Chondrocyte (in vitro differentiated cells): ENCODE data around the gene CCDC112. TPM values are rescaled to one million over a fixed set of nuclear protein-coding genes. Genes with fewer than 3 reads are reported as not detected.

Source experiments
- DNase-seq: peaks from one replicate; pipeline ENCODE4 v3.0.0; 2021; ENCODE audit warnings: mixed read lengths, low spot score
- H3K27ac Mint-ChIP-seq: one replicate; pipeline ENCODE4 v1.8.0; 2021; ENCODE audit warnings: mild to moderate bottlenecking, moderate library complexity, mixed read lengths; ENCODE audit not compliant: unreplicated experiment
- H3K27me3 Mint-ChIP-seq: 2 replicates; pipeline ENCODE4 v1.8.0; 2021; ENCODE audit warnings: low read depth, mixed read lengths
- H3K36me3 Mint-ChIP-seq: 2 replicates; pipeline ENCODE4 v1.8.0; 2021; ENCODE audit warnings: low read depth, mixed read lengths
- H3K4me1 Mint-ChIP-seq: 2 replicates; pipeline ENCODE4 v1.8.0; 2021; ENCODE audit warnings: low read depth, mild to moderate bottlenecking, mixed read lengths
- H3K4me3 Mint-ChIP-seq: one replicate; pipeline ENCODE4 v1.8.0; 2021; ENCODE audit warnings: mild to moderate bottlenecking, moderate library complexity, mixed read lengths; ENCODE audit not compliant: unreplicated experiment
- H3K9me3 Mint-ChIP-seq: 2 replicates; pipeline ENCODE4 v1.8.0; 2021; ENCODE audit warnings: low read depth, mixed read lengths
- CTCF ChIP-seq: fragments of 200-600 bp; sonication (generic); IDR thresholded peaks from 2 replicates; pipeline ENCODE4 v1.5.0; 2021; ENCODE audit warnings: antibody characterized with exemption, mild to moderate bottlenecking, moderate library complexity
- total RNA-seq: library from RNA; stranded (reverse); gene quantifications from 3 replicates; pipeline ENCODE4 v1.2.1, GENCODE V29; 2021

The CCDC112 gene
- total RNA-seq, 1 donor from 2014 or later: 9.2 TPM

GRCh38 chr5:115319007-115319406 is 22.6 kb upstream of the CCDC112 start:
- Mint-ChIP-seq H3K27ac (no peak overlapping the region), H3K4me1 (no peaks in the 10 kb centered on the region), H3K27me3 (peaks cover 30% of the 10 kb centered on the region), H3K9me3 (peaks cover 6% of the 10 kb centered on the region), H3K36me3 (no peaks in the 10 kb centered on the region), H3K4me3 (no peak overlapping the region)
- DNase-seq: no peak
- TF ChIP-seq CTCF: no peak

DNA sequence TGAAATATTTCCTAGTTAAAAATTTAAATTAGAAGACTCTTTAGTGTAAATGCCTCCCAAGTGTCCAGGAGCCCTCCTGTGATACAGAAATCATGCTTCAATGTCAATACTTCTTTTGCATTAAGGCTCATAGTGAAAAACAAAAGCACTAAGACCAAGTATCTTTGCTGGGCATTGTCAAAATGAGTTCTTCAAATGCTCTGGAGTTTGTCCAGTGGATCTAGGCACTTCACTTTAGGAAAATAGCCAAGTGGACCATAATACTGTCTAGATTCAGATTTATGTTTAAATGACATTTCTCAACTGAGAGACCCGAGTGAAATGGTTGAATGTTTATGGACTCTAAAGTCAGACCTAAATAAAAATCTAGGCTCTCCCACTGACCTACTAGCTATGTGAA is 21.3 kb upstream of the CCDC112 start:
- Mint-ChIP-seq H3K27ac (no peak overlapping the region), H3K4me3 (no peak overlapping the region), H3K4me1 (no peaks in the 10 kb centered on the region), H3K9me3 (peaks cover 2% of the 10 kb centered on the region), H3K36me3 (no peaks in the 10 kb centered on the region), H3K27me3 (peaks cover 29% of the 10 kb centered on the region)
- DNase-seq: no peak
- no peak for TF ChIP-seq CTCF

GRCh38 chr5:115317320-115317719 is 20.9 kb upstream of the CCDC112 start:
- H3K27ac Mint-ChIP-seq: no peak overlapping the region
- no peak for TF ChIP-seq CTCF
- no peaks in the 10 kb centered on the region for H3K9me3 Mint-ChIP-seq
- H3K4me1 Mint-ChIP-seq: no peaks in the 10 kb centered on the region
- H3K27me3 Mint-ChIP-seq: peaks cover 33% of the 10 kb centered on the region
- H3K36me3 Mint-ChIP-seq: no peaks in the 10 kb centered on the region
- no peak overlapping the region for H3K4me3 Mint-ChIP-seq
- no peak for DNase-seq

DNA sequence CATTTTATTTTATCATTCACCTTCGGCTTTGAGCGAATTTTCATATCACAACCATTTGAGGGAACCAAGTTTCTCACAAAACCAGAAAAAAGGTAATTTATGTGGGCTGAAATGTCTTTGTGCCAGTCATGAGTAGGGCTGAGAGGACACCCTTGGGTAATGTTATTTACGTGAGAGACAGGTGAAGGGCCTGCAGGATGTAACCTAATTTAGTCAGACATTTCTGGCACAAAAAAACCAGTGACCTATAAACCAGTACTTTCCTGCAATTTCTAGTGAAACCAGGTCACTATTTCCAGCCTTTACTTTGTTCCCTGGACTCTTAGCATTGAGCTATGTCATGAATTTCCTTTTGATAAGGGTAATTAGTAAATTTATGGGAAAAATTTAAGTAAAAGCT is 17.2 kb upstream of the CCDC112 start:
- Mint-ChIP-seq H3K4me1 (no peaks in the 10 kb centered on the region), H3K27ac (no peak overlapping the region), H3K9me3 (no peaks in the 10 kb centered on the region), H3K27me3 (peaks cover 40% of the 10 kb centered on the region), H3K4me3 (no peak overlapping the region), H3K36me3 (no peaks in the 10 kb centered on the region)
- DNase-seq: no peak
- no peak for TF ChIP-seq CTCF

DNA sequence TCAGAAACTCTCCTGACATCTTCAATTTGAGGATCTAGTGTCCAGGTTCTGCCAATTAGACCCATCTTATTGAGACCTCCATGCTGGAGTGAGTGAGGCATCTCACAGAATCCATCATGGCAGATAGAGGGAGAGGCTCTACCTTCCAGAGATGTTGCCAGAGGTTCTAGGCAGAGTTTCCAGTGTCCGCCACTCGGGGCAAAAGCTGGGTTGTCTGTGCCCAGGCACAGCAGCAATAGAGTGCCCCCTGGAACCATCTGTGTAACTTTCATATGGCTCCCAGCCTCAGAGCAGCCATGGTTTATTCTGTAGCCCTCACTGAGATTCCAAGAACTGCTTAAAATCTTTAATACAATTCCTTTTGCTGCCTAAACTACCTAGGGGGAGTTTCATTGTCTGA is 16.6 kb upstream of the CCDC112 start:
- no peaks in the 10 kb centered on the region for H3K4me1 Mint-ChIP-seq
- no peak overlapping the region for H3K27ac Mint-ChIP-seq
- H3K36me3 Mint-ChIP-seq: no peaks in the 10 kb centered on the region
- TF ChIP-seq CTCF: peak; percentile 10
- no peak overlapping the region for H3K4me3 Mint-ChIP-seq
- H3K27me3 Mint-ChIP-seq: peaks cover 44% of the 10 kb centered on the region
- H3K9me3 Mint-ChIP-seq: no peaks in the 10 kb centered on the region
- DNase-seq: no peak
